Medulla oblongata (tissue), 1 donor: Measurements from ENCODE around the gene TC2N.
"Not testable (repeated sequence)": the region's sequence is repeated elsewhere in the genome, so short reads cannot be mapped to it uniquely, and the experiment has no call there.

ENCODE experiments used
- DNase-seq: peaks from one replicate; pipeline ENCODE4 v3.0.0-alpha.2; 2015; ENCODE audit errors: extremely low spot score

TC2N gene

DNA sequence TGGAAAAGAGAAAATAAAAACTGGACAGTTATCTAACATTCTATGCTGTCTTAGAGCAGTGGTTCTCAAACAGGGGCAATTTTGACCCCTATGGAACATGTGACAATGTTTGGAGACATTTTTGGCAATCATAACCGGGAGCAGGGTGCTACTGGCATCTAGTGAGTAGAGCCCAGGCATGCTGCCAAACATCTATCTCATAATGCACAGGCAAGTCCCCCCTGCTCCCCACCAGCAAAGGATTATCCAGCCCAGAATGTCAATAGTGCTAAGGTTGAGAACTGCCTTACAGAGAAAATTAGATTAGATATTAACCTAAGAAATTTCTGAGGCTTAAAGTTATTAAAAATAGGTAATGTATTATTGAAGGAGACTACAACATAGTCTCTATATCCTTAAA is 112.5 kb downstream of the TC2N start:
- DNase-seq, result no peak

- no peak for DNase-seq
Observed at GRCh38 chr14:91754185-91754584, 113.2 kb downstream of the TC2N start.

DNA sequence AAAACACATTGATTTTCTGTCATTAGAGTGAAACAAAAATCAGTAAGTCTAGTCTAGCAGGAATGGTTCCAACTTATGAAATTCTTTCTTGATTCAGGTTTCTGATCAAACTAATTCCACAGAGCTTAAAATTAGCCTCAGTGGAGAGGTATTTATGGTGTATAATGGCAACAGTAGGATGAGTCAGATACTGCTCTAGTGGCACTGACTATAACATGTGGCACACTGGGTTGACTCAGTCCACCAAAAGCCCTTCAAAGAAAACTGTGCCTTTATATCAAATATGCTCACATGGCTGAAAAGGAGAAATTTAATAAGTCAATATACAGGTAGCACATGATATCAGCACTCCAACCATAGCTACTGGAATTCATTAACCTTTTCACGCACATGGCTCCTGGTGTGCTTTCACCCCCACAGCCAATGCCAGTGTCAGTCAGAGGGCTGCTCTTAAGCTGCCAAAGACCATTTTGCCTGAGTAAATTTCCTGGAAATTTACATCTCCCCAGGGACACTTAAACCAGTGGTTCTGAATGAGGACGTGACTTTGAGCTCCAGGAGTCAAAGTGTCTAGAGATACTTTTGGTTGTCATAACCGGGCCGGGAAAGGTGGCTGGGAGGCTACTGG is 113.7 kb downstream of the TC2N start:
- no peak for DNase-seq

DNA sequence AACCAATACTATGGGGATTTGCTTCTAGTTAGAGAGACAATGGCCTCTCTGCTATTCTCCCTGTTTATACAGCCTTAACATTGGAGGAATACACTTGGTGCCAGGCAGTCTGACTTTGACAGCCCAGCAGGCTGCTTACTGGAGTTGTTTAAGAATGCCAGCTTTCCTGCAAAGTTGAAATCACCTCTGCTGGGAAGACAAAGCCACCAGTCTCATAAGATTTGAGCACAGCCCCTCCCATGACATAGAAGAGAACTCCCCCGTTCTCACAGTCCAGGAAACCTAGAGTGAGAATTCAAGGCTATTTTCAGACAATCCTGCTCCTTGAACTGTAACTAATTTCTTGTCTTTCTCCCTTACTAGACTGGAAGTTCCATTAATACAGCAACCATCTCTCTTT is 114.4 kb downstream of the TC2N start:
- DNase-seq, result no peak

GRCh38 chr14:91751719-91752118 is 115.6 kb downstream of the TC2N start:
- DNase-seq, result no peak

- no peak for DNase-seq
Observed at GRCh38 chr14:91750634-91751198, 116.6 kb downstream of the TC2N start.

- DNase-seq, result no peak
Observed at GRCh38 chr14:91749868-91750267, 117.5 kb downstream of the TC2N start.

DNA sequence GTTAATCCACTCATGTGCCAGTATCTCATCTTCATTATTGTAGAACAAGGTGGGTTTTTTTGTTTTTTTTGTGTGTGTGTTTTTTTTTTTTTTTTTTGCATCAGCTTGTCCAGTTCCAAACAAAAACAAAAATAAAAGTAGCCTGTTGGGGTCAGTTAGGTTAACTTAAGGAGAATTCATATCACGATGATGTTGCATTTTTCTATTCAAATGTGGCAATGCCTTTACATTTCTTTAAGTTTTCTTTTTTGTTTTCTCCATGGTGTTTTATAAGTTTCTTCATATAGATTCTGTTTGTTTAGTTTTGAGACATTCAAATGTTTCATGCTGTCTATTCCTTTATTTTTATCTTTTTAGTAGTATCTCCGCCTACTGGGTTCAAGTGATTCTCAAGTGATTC is 119.3 kb downstream of the TC2N start:
- no peak for DNase-seq

GRCh38 chr14:91745344-91745743 is 122.0 kb downstream of the TC2N start:
- DNase-seq, result no peak

GRCh38 chr14:91744068-91744480 is 123.3 kb downstream of the TC2N start:
- DNase-seq, result no peak

GRCh38 chr14:91743305-91743653 is 124.1 kb downstream of the TC2N start:
- no peak for DNase-seq

DNA sequence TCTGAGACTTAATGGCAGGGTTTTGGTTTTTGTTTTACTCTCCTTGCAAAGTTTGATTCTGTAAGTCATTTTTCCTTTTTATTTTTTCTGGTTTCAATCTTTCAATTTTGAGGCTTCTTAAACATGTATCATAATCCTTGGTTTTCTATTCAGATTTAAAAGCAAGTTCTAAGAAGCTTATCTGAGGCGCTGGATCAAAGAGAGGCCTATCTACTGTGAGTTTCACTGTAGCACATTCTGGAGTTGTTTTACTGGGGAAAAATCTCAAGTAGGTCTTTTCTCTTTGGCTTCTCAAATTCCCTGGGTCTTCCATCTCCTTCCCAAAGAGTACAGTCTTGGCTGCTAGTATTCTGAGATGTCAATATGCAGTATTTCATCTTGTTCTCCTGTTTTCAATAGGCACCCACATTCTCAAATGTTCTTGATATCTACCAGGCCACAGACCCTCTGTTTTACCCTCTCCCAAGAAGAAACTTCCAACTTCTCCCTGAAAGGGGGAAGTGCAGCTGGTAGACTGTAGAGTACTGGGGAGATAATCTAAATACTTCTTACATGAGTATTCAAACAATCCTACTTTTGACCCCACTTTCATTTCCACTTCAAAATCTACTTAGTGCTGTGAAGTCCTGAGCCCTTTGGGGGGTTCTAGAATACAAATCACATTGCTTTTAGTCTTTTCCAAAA is 124.6 kb downstream of the TC2N start:
- DNase-seq, result no peak

GRCh38 chr14:91739867-91740266 is 127.5 kb downstream of the TC2N start:
- not testable (repeated sequence) for DNase-seq

DNA sequence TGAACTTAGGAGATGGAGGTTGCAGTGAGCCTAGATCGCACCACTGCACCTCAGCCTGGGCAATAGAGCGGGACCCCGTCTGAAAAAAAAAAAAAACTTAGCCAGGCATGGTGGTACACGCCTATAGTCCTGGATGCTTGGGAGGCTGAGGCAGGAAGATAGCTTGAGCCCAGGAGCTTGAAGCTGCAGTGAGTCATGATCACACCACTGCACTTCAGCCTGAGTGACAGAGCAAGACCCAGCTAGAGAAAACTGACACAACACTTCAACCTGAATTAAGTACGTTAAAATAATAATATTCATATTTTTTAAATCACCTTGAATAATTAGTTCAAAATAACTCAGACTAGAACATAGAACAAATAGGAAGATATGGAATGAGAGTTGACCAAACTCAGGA is 129.7 kb downstream of the TC2N start:
- no peak for DNase-seq

- no peak for DNase-seq
Observed at GRCh38 chr14:91732859-91733477, 134.4 kb downstream of the TC2N start.

DNA sequence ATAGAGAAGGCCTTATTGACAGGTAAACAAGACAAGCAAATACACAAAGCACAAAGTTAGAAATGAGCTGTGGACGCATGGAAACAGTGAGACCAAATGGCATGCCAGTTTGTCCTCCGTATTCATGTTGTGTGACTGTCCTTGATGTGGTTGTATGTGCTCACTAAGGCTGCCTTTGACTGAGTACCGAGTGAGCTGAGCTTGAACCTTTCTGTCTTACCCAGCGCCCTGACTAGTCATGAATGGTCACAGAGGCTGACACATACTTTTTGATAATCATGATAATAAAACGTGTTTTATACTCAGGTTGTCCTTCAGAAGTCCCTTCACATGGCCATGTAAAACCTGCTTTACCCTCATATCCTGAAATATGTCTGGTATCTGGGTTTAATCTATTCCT is 134.9 kb downstream of the TC2N start:
- no peak for DNase-seq

DNA sequence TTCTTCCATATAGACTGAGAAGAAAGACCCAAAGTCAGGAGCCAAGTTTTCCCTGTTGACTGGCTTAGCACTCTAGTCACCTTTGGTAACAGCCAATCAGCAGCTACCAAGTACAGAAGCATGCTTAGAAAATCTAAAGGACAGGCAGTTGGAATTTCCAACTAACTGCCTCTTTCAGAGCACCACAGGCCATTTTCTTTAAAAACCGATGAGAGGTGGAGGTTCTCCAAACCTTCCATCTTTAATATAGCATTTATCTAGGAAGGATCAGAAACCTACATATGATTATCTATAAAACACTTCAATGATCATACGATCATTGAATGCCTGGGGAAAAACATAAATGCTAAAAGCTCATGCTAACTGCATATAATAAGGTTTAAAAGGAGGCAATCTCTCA is 135.3 kb downstream of the TC2N start, which contains the start of gene CATSPERB:
TSS of gene CATSPERB (minus strand) at position 101 of the 400 bp plus-strand sequence. CDS start 2,607 bp downstream, outside the sequence.
- DNase-seq, result no peak

DNA sequence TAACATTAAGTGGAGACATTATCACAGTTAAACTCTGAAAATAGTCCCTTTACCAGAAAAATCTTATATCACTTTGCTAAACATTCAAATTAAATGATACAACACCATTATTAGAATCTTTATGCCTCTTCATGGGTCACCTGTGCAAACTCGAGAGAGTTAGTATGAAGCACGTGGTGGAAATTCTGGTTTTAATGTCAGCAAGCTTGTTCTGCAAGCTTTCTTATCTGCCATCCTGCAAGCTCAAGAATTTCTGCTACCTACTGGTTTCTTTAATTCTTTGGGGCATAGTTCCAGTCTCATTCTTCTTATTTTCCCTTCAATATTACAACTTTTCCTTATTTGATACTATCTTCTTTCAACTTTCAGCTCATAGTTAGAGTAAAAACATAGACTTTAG is 136.3 kb downstream of the TC2N start:
- no peak for DNase-seq

GRCh38 chr14:91729756-91730155 is 137.6 kb downstream of the TC2N start:
- no peak for DNase-seq
